Measurements from ENCODE around the gene TSPAN18.

DNA sequence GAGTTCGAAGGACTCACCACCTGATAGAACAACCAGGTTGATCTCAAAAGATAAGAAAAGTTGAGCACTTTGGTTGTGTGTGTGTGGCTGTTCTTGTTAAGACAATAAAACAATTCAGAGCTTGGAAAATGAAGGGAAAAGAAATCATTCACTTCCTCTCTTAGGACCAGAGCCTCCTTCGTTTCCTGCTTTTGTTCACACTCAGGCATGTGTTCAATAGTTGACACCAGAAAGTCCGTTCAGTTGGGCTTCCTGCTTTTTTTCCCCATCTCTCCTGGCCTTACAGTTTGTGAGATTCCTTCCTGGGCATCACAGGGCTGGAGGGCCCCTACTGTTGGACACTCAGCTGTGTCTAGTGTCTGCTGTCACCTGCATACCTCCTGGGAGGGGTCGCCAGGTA is 48.0 kb downstream of the TSPAN18 start:
- no peak for TF ChIP-seq SUZ12 (IDR thresholded peaks at IDR 0.05; ENCODE audit: extremely low read depth, insufficient read depth, insufficient read length)
- no peak for TF ChIP-seq ZNF274 (IDR thresholded peaks at IDR 0.05; ENCODE audit: low read depth, low read length)
